Measurements from ENCODE around the gene PRKCE.

GRCh38 chr2:45761635-45762034 is 110.2 kb downstream of the PRKCE start:
- TF ChIP-seq POLR2A (IDR thresholded peaks at IDR 0.05) (no peak), POLR2AphosphoS5 (IDR thresholded peaks at IDR 0.05) (no peak)
- TF ChIP-seq, protein P1, sequence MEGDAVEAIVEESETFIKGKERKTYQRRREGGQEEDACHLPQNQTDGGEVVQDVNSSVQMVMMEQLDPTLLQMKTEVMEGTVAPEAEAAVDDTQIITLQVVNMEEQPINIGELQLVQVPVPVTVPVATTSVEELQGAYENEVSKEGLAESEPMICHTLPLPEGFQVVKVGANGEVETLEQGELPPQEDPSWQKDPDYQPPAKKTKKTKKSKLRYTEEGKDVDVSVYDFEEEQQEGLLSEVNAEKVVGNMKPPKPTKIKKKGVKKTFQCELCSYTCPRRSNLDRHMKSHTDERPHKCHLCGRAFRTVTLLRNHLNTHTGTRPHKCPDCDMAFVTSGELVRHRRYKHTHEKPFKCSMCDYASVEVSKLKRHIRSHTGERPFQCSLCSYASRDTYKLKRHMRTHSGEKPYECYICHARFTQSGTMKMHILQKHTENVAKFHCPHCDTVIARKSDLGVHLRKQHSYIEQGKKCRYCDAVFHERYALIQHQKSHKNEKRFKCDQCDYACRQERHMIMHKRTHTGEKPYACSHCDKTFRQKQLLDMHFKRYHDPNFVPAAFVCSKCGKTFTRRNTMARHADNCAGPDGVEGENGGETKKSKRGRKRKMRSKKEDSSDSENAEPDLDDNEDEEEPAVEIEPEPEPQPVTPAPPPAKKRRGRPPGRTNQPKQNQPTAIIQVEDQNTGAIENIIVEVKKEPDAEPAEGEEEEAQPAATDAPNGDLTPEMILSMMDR (IDR thresholded peaks at IDR 0.05) = no peak
